HEK293 (cell line): ENCODE measurements around the gene PPT2.

Experiments
- GLI2 ChIP-seq: fragments of 450-650 bp; formaldehyde crosslinking; IDR thresholded peaks from 2 replicates; pipeline ENCODE4; 2017; ENCODE audit warnings: missing biosample characterization, missing genetic modification characterization, low read depth, borderline replicate concordance
- KLF8 ChIP-seq: fragments of 450-650 bp; formaldehyde crosslinking; IDR thresholded peaks from 2 replicates; pipeline ENCODE4 v1.5.1; 2016; ENCODE audit warnings: missing biosample characterization, missing genetic modification characterization
- PRDM4 ChIP-seq: fragments of 450-650 bp; formaldehyde crosslinking; IDR thresholded peaks from 2 replicates; pipeline ENCODE4 v1.5.1; 2017; ENCODE audit warnings: missing biosample characterization, missing genetic modification characterization
- SP2 ChIP-seq: fragments of 450-650 bp; formaldehyde crosslinking; IDR thresholded peaks from 2 replicates; pipeline ENCODE4 v1.5.1; 2016; ENCODE audit warnings: missing biosample characterization, missing genetic modification characterization
- ZFP3 ChIP-seq: fragments of 450-650 bp; formaldehyde crosslinking; IDR thresholded peaks from 2 replicates; pipeline ENCODE4 v1.5.1; 2016; ENCODE audit warnings: low read depth, missing biosample characterization, missing genetic modification characterization
- ZNF2 ChIP-seq: fragments of 450-650 bp; formaldehyde crosslinking; IDR thresholded peaks from 2 replicates; pipeline ENCODE4 v1.5.1; 2016; ENCODE audit warnings: missing biosample characterization, missing genetic modification characterization
- ZNF202 ChIP-seq: fragments of 450-650 bp; formaldehyde crosslinking; IDR thresholded peaks from 2 replicates; pipeline ENCODE4 v1.5.1; 2016; ENCODE audit warnings: missing biosample characterization, missing genetic modification characterization, borderline replicate concordance
- ZNF214 ChIP-seq: fragments of 450-650 bp; formaldehyde crosslinking; IDR thresholded peaks from 2 replicates; pipeline ENCODE4 v1.5.1; 2017; ENCODE audit warnings: missing biosample characterization, mild to moderate bottlenecking, missing genetic modification characterization, borderline replicate concordance
- ZNF223 ChIP-seq: fragments of 450-650 bp; formaldehyde crosslinking; IDR thresholded peaks from 2 replicates; pipeline ENCODE4 v1.5.1; 2016; ENCODE audit warnings: missing biosample characterization, missing genetic modification characterization
- ZNF324 ChIP-seq: fragments of 450-650 bp; formaldehyde crosslinking; IDR thresholded peaks from 2 replicates; pipeline ENCODE4 v1.5.1; 2016; ENCODE audit warnings: missing biosample characterization, missing genetic modification characterization
- ZNF366 ChIP-seq: fragments of 450-650 bp; formaldehyde crosslinking; conservative IDR thresholded peaks from 2 replicates; pipeline ENCODE4 v1.5.1; 2016; ENCODE audit warnings: missing biosample characterization, missing genetic modification characterization
- ZNF416 ChIP-seq: fragments of 450-650 bp; formaldehyde crosslinking; IDR thresholded peaks from 2 replicates; pipeline ENCODE4 v1.5.1; 2016; ENCODE audit warnings: missing biosample characterization, missing genetic modification characterization
- ZNF548 ChIP-seq: fragments of 450-650 bp; formaldehyde crosslinking; IDR thresholded peaks from 2 replicates; pipeline ENCODE4 v1.5.1; 2016; ENCODE audit warnings: missing biosample characterization, missing genetic modification characterization
- ZNF623 ChIP-seq: fragments of 450-650 bp; formaldehyde crosslinking; IDR thresholded peaks from 2 replicates; pipeline ENCODE4 v1.5.1; 2016; ENCODE audit warnings: missing biosample characterization, missing genetic modification characterization
- ZNF664 ChIP-seq: fragments of 450-650 bp; formaldehyde crosslinking; IDR thresholded peaks from 2 replicates; pipeline ENCODE4 v1.5.1; 2016; ENCODE audit warnings: missing biosample characterization, missing genetic modification characterization
- ZNF670 ChIP-seq: fragments of 450-650 bp; formaldehyde crosslinking; IDR thresholded peaks from 2 replicates; pipeline ENCODE4 v1.5.1; 2016; ENCODE audit warnings: missing biosample characterization, missing genetic modification characterization, low read depth
- ZNF843 ChIP-seq: fragments of 450-650 bp; formaldehyde crosslinking; IDR thresholded peaks from 2 replicates; pipeline ENCODE4 v1.5.1; 2016; ENCODE audit warnings: missing biosample characterization, missing genetic modification characterization
- TF ChIP-seq, protein P1 (sequence below): fragments of 450-650 bp; formaldehyde crosslinking; IDR thresholded peaks from 2 replicates; pipeline ENCODE4 v1.5.1; 2016; ENCODE audit warnings: missing biosample characterization, missing genetic modification characterization
- TF ChIP-seq, protein P2 (sequence below): fragments of 450-650 bp; formaldehyde crosslinking; IDR thresholded peaks from 2 replicates; pipeline ENCODE4 v1.5.1; 2016; ENCODE audit warnings: missing biosample characterization, missing genetic modification characterization
- TF ChIP-seq, protein P3 (sequence below): fragments of 450-650 bp; formaldehyde crosslinking; IDR thresholded peaks from 2 replicates; pipeline ENCODE4 v1.5.1; 2016; ENCODE audit warnings: missing biosample characterization, missing genetic modification characterization
- TF ChIP-seq, protein P4 (sequence below): fragments of 450-650 bp; formaldehyde crosslinking; IDR thresholded peaks from 2 replicates; pipeline ENCODE4 v1.5.1; 2016; ENCODE audit warnings: missing biosample characterization, missing genetic modification characterization, borderline replicate concordance

Gene PPT2

GRCh38 chr6:32176476-32177182, 22.7 kb downstream of the PPT2 start (continued):
- TF ChIP-seq ZNF366 (peak; percentile 81), ZNF548 (tag by site-specific recombination) (no peak), PRDM4 (tag by site-specific recombination) (no peak), ZNF223 (tag by site-specific recombination) (0 out of 2 replicates have a peak, but pooled peaks have one; percentile 31), ZNF670 (tag by site-specific recombination) (no peak), GLI2 (tag by site-specific recombination) (no peak), KLF8 (tag by site-specific recombination) (no peak; the same call in 1 of the 2 replicates), ZNF2 (tag by site-specific recombination) (peak; percentile 34; the same call in 1 of the 2 replicates), ZNF623 (tag by site-specific recombination) (no peak; the same call in 1 of the 2 replicates), ZNF214 (tag by site-specific recombination) (no peak), ZFP3 (tag by site-specific recombination) (no peak), ZNF202 (tag by site-specific recombination) (no peak), SP2 (no peak), ZNF324 (tag by site-specific recombination) (peak; percentile 48; the same call in 1 of the 2 replicates), ZNF843 (tag by site-specific recombination) (no peak), ZNF416 (no peak), ZNF664 (tag by site-specific recombination) (no peak)
- TF ChIP-seq, protein P1, sequence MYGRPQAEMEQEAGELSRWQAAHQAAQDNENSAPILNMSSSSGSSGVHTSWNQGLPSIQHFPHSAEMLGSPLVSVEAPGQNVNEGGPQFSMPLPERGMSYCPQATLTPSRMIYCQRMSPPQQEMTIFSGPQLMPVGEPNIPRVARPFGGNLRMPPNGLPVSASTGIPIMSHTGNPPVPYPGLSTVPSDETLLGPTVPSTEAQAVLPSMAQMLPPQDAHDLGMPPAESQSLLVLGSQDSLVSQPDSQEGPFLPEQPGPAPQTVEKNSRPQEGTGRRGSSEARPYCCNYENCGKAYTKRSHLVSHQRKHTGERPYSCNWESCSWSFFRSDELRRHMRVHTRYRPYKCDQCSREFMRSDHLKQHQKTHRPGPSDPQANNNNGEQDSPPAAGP (tag by site-specific recombination), result peak; percentile 32
- TF ChIP-seq, protein P2, sequence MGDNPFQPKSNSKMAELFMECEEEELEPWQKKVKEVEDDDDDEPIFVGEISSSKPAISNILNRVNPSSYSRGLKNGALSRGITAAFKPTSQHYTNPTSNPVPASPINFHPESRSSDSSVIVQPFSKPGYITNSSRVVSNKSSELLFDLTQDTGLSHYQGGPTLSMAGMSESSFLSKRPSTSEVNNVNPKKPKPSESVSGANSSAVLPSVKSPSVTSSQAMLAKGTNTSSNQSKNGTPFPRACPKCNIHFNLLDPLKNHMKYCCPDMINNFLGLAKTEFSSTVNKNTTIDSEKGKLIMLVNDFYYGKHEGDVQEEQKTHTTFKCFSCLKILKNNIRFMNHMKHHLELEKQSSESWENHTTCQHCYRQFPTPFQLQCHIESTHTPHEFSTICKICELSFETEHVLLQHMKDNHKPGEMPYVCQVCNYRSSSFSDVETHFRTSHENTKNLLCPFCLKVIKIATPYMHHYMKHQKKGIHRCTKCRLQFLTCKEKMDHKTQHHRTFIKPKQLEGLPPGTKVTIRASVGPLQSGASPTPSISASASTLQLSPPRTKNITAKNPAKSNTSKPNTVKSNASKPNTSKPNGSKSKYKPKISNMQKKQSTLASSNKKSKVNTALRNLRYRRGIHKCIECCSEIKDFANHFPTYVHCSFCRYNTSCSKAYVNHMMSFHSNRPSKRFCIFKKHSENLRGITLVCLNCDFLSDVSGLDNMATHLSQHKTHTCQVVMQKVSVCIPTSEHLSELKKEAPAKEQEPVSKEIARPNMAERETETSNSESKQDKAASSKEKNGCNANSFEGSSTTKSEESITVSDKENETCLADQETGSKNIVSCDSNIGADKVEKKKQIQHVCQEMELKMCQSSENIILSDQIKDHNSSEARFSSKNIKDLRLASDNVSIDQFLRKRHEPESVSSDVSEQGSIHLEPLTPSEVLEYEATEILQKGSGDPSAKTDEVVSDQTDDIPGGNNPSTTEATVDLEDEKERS (tag by site-specific recombination), result no peak
- TF ChIP-seq, protein P3, sequence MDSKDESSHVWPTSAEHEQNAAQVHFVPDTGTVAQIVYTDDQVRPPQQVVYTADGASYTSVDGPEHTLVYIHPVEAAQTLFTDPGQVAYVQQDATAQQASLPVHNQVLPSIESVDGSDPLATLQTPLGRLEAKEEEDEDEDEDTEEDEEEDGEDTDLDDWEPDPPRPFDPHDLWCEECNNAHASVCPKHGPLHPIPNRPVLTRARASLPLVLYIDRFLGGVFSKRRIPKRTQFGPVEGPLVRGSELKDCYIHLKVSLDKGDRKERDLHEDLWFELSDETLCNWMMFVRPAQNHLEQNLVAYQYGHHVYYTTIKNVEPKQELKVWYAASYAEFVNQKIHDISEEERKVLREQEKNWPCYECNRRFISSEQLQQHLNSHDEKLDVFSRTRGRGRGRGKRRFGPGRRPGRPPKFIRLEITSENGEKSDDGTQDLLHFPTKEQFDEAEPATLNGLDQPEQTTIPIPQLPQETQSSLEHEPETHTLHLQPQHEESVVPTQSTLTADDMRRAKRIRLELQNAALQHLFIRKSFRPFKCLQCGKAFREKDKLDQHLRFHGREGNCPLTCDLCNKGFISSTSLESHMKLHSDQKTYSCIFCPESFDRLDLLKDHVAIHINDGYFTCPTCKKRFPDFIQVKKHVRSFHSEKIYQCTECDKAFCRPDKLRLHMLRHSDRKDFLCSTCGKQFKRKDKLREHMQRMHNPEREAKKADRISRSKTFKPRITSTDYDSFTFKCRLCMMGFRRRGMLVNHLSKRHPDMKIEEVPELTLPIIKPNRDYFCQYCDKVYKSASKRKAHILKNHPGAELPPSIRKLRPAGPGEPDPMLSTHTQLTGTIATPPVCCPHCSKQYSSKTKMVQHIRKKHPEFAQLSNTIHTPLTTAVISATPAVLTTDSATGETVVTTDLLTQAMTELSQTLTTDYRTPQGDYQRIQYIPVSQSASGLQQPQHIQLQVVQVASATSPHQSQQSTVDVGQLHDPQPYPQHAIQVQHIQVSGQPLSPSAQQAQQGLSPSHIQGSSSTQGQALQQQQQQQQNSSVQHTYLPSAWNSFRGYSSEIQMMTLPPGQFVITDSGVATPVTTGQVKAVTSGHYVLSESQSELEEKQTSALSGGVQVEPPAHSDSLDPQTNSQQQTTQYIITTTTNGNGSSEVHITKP (tag by site-specific recombination), result peak; percentile 95
- TF ChIP-seq, protein P4, sequence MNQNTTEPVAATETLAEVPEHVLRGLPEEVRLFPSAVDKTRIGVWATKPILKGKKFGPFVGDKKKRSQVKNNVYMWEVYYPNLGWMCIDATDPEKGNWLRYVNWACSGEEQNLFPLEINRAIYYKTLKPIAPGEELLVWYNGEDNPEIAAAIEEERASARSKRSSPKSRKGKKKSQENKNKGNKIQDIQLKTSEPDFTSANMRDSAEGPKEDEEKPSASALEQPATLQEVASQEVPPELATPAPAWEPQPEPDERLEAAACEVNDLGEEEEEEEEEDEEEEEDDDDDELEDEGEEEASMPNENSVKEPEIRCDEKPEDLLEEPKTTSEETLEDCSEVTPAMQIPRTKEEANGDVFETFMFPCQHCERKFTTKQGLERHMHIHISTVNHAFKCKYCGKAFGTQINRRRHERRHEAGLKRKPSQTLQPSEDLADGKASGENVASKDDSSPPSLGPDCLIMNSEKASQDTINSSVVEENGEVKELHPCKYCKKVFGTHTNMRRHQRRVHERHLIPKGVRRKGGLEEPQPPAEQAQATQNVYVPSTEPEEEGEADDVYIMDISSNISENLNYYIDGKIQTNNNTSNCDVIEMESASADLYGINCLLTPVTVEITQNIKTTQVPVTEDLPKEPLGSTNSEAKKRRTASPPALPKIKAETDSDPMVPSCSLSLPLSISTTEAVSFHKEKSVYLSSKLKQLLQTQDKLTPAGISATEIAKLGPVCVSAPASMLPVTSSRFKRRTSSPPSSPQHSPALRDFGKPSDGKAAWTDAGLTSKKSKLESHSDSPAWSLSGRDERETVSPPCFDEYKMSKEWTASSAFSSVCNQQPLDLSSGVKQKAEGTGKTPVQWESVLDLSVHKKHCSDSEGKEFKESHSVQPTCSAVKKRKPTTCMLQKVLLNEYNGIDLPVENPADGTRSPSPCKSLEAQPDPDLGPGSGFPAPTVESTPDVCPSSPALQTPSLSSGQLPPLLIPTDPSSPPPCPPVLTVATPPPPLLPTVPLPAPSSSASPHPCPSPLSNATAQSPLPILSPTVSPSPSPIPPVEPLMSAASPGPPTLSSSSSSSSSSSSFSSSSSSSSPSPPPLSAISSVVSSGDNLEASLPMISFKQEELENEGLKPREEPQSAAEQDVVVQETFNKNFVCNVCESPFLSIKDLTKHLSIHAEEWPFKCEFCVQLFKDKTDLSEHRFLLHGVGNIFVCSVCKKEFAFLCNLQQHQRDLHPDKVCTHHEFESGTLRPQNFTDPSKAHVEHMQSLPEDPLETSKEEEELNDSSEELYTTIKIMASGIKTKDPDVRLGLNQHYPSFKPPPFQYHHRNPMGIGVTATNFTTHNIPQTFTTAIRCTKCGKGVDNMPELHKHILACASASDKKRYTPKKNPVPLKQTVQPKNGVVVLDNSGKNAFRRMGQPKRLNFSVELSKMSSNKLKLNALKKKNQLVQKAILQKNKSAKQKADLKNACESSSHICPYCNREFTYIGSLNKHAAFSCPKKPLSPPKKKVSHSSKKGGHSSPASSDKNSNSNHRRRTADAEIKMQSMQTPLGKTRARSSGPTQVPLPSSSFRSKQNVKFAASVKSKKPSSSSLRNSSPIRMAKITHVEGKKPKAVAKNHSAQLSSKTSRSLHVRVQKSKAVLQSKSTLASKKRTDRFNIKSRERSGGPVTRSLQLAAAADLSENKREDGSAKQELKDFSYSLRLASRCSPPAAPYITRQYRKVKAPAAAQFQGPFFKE, result peak; percentile 32; the same call in 1 of the 2 replicates
